ENCODE measurements around the gene SURF2. TPM values are rescaled to one million over a fixed set of nuclear protein-coding genes. Genes with fewer than 3 reads are reported as not detected.

Gene SURF2
- total and polyA plus RNA-seq, 4 donors = 11.7 to 50.1 (median 27.2) TPM

DNA sequence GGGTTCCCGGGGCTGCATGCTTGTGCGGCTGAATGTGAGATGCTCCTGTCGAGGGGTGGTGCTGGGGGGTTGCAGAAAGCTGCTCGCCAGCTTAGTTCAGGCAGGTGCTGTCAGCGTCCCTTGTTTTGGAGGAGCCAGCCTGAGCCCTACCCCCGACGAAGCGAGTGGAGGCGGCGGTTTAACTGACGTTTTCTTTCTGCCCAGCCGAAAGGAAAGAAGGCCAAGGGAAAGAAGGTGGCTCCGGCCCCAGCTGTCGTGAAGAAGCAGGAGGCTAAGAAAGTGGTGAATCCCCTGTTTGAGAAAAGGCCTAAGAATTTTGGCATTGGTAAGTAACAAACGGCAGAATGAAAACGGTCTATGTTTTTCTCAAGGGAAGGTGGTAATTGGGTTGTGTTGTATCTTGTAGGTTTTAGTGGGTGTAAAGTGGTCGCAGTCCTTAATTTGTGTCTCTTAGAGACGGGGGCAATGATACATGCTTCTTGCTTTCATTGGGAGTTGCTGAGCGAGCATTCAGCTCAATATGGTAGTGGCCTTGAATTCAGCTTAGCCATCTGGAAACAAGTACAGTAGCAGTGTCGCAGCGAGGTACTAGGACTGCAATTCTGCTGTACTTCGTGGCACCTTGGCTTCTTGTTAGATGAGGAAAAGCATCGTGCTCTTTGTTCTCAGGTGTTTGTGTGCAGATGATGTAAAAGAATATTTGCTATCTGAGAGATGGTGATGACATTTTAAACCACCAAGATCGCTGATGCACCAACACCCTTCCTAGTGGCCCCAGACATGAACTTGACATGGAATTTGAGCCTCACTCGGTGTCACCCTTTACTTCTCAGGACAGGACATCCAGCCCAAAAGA lies 7.4 kb upstream of the SURF2 start:
- H3K9ac ChIP-seq (ENCODE audit: insufficient read depth in 1 of 2, low read length in 2 of 2) = peak overlapping the region; percentile 92 to 98
- no peaks in the 10 kb centered on the region for H3K9me3 ChIP-seq (ENCODE audit: control insufficient read depth in 4 of 4, insufficient read depth in 3 of 4, low read length in 3 of 4)
- ATAC-seq (ENCODE audit: insufficient read depth, low FRiP score) = no peak
- peaks cover 0 to 23% (median 12%) of the 10 kb centered on the region in 5 donors for H3K4me1 ChIP-seq (ENCODE audit: control insufficient read depth in 5 of 5, insufficient read depth in 5 of 5, low read length in 5 of 5)
- WGBS, 2 donors = 19 to 22% methylated on average over 25 of the region's 25 CpGs
- peak overlapping the region; percentile 66 to 97 for H3K27ac ChIP-seq (ENCODE audit: low read depth in 1 of 2, low read length in 1 of 2)
- H3K4me3 ChIP-seq = peak overlapping the region; percentile 100
- peaks cover 12 to 71% (median 52%) of the 10 kb centered on the region in 4 donors for H3K36me3 ChIP-seq (ENCODE audit: control insufficient read depth in 4 of 4, insufficient read depth in 4 of 4, low read length in 4 of 4)
- TF ChIP-seq CTCF (IDR thresholded peaks at IDR 0.05; ENCODE audit: control extremely low read depth, extremely low read depth) = no peak
- H3K27me3 ChIP-seq (ENCODE audit: control insufficient read depth in 3 of 3, insufficient read depth in 3 of 3, low read length in 2 of 3) = no peaks in the 10 kb centered on the region
- no peak for DNase-seq

DNA sequence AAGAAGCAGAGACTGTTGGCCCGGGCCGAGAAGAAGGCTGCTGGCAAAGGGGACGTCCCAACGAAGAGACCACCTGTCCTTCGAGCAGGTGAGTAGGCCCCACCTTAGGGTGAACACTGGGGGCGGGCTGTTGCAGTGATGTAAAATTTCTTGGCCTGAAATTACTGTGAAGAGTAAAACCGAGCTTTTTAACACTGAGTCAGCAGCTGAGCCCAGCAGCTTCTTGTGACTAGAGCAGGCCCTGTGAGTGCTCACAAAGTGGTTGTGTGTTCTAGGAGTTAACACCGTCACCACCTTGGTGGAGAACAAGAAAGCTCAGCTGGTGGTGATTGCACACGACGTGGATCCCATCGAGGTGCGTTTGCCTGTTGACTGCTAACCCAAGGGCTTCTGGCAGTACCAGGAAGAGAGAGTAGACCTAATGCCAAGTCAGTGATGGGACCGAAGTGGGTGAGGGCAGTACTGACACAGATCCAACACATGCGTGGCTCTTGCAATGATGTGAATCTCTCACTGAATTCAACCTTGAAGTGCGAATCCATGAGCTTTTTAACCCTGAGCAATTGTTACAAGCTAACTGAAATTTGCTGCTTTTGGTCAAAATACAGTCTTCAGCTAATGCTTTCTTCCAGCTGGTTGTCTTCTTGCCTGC lies 6.3 kb upstream of the SURF2 start:
- Histone ChIP-seq H3K36me3 (ENCODE audit: control insufficient read depth in 4 of 4, insufficient read depth in 4 of 4, low read length in 4 of 4) (peaks cover 12 to 64% (median 45%) of the 10 kb centered on the region in 4 donors), H3K4me3 (no peak overlapping the region), H3K4me1 (ENCODE audit: control insufficient read depth in 5 of 5, insufficient read depth in 5 of 5, low read length in 5 of 5) (peaks cover 0 to 23% (median 12%) of the 10 kb centered on the region in 5 donors), H3K9ac (ENCODE audit: insufficient read depth in 1 of 2, low read length in 2 of 2) (peak overlapping the region in 1 of 2 donors; percentile 98), H3K27me3 (ENCODE audit: control insufficient read depth in 3 of 3, insufficient read depth in 3 of 3, low read length in 2 of 3) (no peaks in the 10 kb centered on the region), H3K27ac (ENCODE audit: low read depth in 1 of 2, low read length in 1 of 2) (no peak overlapping the region), H3K9me3 (ENCODE audit: control insufficient read depth in 4 of 4, insufficient read depth in 3 of 4, low read length in 3 of 4) (no peaks in the 10 kb centered on the region)
- no peak for TF ChIP-seq CTCF (IDR thresholded peaks at IDR 0.05; ENCODE audit: control extremely low read depth, extremely low read depth)
- ATAC-seq (ENCODE audit: insufficient read depth, low FRiP score) (no peak), DNase-seq (no peak)
- 86 to 88% methylated on average over 15 of the region's 15 CpGs for WGBS, 2 donors

GRCh38 chr9:133351526-133351907 lies 4.8 kb upstream of the SURF2 start:
- no peak overlapping the region for H3K9ac ChIP-seq (ENCODE audit: insufficient read depth in 1 of 2, low read length in 2 of 2)
- H3K4me3 ChIP-seq = no peak overlapping the region
- no peaks in the 10 kb centered on the region for H3K27me3 ChIP-seq (ENCODE audit: control insufficient read depth in 3 of 3, insufficient read depth in 3 of 3, low read length in 2 of 3)
- H3K27ac ChIP-seq (ENCODE audit: low read depth in 1 of 2, low read length in 1 of 2) = no peak overlapping the region
- H3K9me3 ChIP-seq (ENCODE audit: control insufficient read depth in 4 of 4, insufficient read depth in 3 of 4, low read length in 3 of 4) = no peaks in the 10 kb centered on the region
- WGBS, 2 donors = 96% methylated on average over 3 of the region's 3 CpGs
- H3K4me1 ChIP-seq (ENCODE audit: control insufficient read depth in 5 of 5, insufficient read depth in 5 of 5, low read length in 5 of 5) = peaks cover 0 to 22% (median 9%) of the 10 kb centered on the region in 5 donors
- peaks cover 12 to 54% (median 38%) of the 10 kb centered on the region in 4 donors for H3K36me3 ChIP-seq (ENCODE audit: control insufficient read depth in 4 of 4, insufficient read depth in 4 of 4, low read length in 4 of 4)
- DNase-seq (no peak), ATAC-seq (ENCODE audit: insufficient read depth, low FRiP score) (no peak)
- TF ChIP-seq CTCF (IDR thresholded peaks at IDR 0.05; ENCODE audit: control extremely low read depth, extremely low read depth) = no peak

All from lung (tissue), 12 donors.